Skin of body (tissue), 3 donors: Measurements from ENCODE around the gene UPF3A. TPM values are rescaled to one million over a fixed set of nuclear protein-coding genes. Genes with fewer than 3 reads are reported as not detected.
"Not testable (repeated sequence)": the region's sequence is repeated elsewhere in the genome, so short reads cannot be mapped to it uniquely, and the experiment has no call there.

Experiments used
- DNase-seq: peaks from one replicate; lab custom pipeline; 2025; lab: John Stamatoyannopoulos, UW
- small RNA-seq: library from RNA; depleted of rRNA; stranded (forward); fragments of <200 nt; gene quantifications from one replicate; pipeline ENCODE3, GENCODE V24; 2014; ENCODE audit warnings: low replicate concordance
- total RNA-seq: library from RNA; depleted of rRNA; stranded (reverse); fragments of >200 nt; gene quantifications from one replicate; pipeline ENCODE4 v1.2.3, GENCODE V29; 2014

UPF3A gene
- total RNA-seq, 1 donor from 2014 or later: 28.8 TPM

- DNase-seq: no peak
These were observed 53.1 kb downstream of the UPF3A start for GRCh38 chr13:114334305-114335053.

GRCh38 chr13:114336457-114336856, 55.1 kb downstream of the UPF3A start:
- DNase-seq: not testable (repeated sequence)

- DNase-seq: no peak
These were observed 57.6 kb downstream of the UPF3A start for GRCh38 chr13:114338959-114339358.

GRCh38 chr13:114339857-114340534, 58.6 kb downstream of the UPF3A start:
- no peak for DNase-seq

- DNase-seq: no peak
These were observed 59.8 kb downstream of the UPF3A start for GRCh38 chr13:114341003-114341777.

- not testable (repeated sequence) for DNase-seq
These were observed 65.9 kb downstream of the UPF3A start for GRCh38 chr13:114347256-114347655.

- DNase-seq: not testable (repeated sequence)
These were observed 71.4 kb downstream of the UPF3A start for GRCh38 chr13:114352763-114353162.

- DNase-seq: not testable (repeated sequence)
These were observed 72.0 kb downstream of the UPF3A start for GRCh38 chr13:114353382-114353781.

Small RNA genes lying within 50 kb of the gene (small RNA-seq; reads per million reads assigned to genes)
- gene MIR4502: not detected
- gene MIR548AR: not detected

Other genes with a start within 250 kb of the UPF3A start
- gene RASA3, start 149.0 kb upstream of the UPF3A start, total RNA-seq: 13.5 TPM
- gene CFAP97D2, start 102.3 kb upstream of the UPF3A start, total RNA-seq: not detected
- 71.2 TPM for gene CDC16, start 46.7 kb upstream of the UPF3A start, total RNA-seq
- 7.7 TPM for gene CHAMP1, start 32.9 kb downstream of the UPF3A start, total RNA-seq